NOMO-1 treated with dmso at 0.1 percent for 144 hours (cell line): ENCODE data around the gene ENTPD6.
A peak's percentile ranks its signal among the peaks of the same experiment; 100 is the strongest.
"Not testable (repeated sequence)": the region's sequence is repeated elsewhere in the genome, so short reads cannot be mapped to it uniquely, and the experiment has no call there.

Source experiments
- DNase-seq: peaks from one replicate; lab custom pipeline; 2025; ENCODE audit not compliant: unreplicated experiment; lab: John Stamatoyannopoulos, UW

The ENTPD6 gene

DNA sequence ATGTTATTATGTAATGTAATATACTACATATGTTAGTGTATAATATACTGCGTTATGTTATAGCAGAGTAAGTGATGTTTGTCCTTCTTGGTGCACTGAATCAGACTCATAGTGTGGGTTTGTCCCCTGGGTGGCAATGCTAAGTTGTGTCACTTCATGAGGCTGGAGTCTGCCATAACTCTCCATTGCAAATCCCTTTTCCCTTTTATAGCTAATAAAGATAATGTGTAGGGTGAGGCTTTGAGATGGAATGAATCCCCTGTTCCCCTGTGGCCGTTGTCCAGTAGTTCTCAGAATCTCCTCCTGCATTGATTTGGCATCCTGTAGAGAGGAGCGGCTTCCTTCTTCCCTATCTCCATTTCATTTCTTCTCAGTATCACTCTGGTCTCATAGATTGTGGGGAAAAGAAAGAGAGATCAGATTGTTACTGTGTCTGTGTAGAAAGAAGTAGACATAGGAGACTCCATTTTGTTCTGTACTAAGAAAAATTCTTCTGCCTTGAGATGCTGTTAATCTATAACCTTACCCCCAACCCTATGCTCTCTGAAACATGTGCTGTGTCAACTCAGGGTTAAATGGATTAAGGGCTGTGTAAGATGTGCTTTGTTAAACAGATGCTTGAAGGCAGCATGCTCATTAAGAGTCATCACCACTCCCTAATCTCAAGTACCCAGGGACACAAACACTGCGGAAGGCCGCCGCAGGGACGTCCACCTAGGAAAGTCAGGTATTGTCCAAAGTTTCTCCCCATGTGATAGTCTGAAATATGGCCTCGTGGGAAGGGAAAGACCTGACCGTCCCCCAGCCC, 45.5 kb downstream of the ENTPD6 start:
- DNase-seq = not testable (repeated sequence)

DNA sequence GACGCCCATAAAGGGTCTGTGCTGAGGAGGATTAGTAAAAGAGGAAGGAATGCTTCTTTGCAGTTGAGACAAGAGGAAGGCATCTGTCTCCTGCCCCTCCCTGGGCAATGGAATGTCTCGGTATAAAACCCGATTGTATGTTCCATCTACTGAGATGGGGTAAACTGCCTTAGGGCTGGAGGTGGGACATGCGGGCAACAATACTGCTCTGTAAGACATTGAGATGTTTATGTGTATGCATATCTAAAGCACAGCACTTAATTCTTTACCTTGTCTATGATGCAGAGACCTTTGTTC, 46.1 kb downstream of the ENTPD6 start:
- not testable (repeated sequence) for DNase-seq

DNA sequence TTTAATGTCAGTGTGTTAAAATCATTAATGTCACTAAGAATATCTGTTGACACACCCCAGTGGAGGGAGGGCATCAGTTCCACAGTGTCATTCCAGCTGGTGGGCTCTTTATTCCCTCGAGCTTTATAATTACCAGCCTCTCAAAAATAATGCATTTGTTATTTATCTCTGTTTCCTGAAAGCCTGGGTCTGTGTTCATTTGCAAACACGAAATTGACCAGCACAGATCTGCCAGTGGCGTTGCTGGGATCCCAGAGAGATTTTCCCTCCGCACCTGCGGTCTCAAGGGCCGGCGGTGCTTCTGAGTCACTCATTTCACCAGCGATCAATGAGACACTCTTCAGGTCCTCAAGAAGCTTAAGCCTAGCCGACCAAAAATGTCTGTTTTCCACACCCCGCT, 46.7 kb downstream of the ENTPD6 start:
- no peak for DNase-seq

DNA sequence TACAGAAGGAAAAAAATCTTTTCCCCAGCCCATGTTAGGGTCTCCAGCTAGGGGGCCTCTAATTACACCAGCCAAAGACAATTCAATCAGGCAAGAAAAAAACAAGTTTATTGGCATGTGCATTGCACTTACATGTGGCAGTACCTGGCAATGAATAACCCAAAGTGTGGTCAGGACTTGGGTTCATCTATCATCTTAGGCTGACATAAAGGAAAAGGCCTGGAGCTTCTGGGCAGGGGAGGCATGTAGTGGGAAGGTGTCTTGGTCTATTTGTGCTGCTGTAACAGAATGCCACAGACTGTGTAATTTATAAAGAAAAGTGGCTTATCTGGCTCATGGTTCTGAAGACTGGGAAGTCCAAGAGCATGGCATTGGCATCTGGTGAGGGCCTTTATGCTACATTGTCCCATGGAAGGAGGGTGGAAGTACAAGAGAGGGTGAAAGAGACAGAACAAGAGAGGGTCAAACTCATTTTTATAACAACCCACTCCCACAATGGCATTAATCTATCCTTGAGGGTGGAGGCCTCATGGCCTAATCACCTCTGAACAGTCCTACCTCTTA, 48.0 kb downstream of the ENTPD6 start:
- DNase-seq = no peak

DNA sequence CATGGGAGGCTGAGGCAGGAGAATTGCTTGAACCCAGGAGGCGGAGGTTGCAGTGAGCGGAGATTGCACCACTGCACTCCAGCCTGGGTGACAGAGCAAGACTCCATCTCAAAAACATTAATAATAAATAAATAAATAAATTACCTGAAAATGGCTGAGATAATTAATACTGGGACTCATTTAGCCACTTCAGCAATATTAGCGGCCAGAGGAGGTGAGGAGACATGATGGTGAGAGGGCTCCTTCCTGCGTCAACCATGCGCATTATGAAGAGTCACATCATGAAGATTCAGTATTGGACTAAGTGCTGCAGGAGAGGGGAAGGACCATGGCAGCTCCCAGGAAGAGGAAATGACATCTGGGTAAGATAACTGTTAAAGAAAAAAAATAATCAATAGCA, 49.5 kb downstream of the ENTPD6 start:
- no peak for DNase-seq

DNA sequence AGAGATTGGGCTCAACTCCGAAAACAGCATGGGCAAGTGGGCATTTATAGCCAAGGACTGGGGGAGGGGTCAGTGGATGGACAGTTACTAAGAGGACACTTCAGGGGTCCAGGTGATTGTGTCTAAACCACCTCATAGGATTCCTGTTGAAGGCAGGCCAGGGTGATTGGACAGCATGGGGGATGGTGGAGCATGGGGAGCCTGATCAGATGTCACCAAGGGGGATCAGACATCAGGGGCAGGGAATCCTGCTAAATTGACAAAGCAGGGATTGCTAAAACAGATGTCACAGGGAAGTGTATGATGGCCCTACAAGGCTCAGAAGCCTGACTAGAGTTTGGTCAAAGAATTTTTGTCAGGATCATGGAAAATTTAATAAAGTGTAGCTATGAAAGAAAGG, 49.9 kb downstream of the ENTPD6 start:
- DNase-seq = no peak

DNA sequence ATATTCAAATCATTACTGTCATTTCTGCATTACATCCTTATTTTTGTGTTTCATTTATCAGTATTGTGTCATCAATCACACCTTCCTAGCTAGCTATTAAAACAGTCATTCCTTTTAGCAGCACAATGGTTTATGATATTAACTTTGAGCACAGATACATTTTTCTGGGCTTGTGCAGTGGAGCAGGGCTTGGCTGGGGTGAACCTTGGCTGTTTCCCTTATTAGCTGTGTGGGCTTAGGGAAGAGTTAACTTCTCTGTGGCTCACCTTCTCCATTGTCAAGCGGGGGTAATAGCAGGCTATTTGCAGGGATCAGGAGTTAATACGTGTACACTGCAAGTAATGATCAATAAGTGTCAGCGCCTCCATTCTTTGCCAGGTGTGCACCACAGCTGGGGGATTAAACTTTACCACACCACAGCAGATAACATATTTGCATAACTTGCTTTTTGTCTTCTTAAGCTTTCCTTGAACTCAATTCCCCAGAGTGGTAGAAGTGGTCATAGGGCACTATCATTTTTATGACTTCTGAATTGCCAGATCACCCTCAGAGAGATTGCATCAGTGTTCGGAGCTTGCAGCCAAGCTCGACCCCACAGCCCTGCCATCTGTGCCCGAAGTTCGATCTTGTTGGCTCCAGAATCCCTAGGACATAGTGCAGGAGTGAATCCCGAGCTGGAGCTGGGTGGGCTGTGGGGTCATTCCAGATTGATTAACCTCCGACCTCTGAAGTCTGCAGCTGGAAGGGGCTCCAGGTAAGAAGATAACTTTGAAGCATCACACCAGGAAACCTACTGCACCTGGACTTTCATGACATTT, 50.9 kb downstream of the ENTPD6 start:
- DNase-seq = no peak

DNA sequence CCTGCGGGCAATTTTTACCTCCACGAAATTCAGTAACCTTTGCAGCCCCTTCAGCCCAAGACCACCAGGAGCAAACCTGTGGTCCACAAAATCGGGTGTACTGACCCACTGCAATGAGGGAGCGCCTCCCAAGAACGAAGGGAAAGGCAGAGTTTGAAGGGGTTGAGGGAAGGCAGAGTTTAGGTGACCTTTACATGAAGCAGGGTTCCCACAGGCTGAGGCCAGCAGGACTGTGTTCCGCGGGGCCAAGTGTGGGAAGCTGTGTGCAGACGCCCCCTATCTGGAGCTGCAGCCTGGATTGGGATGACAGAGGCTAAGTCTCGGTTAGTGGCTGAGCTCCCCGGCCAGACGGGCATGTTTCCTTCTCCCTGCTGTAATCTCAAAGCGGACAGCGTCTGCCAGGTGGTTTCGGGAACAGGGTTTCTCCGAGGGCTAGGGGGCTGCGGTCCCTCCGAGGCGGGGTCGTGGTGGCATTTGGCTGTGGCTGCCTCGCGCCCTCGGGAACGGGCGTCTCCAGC, 51.5 kb downstream of the ENTPD6 start:
- no peak for DNase-seq

DNA sequence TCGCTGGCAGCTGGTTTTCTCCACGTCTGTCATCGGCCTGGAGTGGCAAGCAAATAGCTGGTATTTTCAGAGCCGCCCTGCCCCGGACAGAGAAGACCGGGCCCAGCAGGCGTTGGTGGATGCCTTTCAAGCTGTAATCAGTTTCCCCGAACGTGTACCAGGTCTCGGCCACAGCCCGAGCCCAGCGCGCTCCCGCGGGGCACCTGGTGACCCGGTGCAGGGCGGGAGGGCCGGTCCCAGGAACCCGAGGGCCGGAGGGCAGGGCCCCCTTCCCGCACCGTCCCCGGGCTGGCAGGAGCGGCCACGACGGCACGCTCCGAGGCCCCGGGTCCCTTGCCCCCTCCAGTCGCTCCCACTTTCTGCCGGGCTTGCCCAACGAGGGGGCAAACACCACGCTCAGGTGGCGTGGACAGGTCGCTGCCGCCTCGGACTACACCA, 52.0 kb downstream of the ENTPD6 start:
- no peak for DNase-seq

DNA sequence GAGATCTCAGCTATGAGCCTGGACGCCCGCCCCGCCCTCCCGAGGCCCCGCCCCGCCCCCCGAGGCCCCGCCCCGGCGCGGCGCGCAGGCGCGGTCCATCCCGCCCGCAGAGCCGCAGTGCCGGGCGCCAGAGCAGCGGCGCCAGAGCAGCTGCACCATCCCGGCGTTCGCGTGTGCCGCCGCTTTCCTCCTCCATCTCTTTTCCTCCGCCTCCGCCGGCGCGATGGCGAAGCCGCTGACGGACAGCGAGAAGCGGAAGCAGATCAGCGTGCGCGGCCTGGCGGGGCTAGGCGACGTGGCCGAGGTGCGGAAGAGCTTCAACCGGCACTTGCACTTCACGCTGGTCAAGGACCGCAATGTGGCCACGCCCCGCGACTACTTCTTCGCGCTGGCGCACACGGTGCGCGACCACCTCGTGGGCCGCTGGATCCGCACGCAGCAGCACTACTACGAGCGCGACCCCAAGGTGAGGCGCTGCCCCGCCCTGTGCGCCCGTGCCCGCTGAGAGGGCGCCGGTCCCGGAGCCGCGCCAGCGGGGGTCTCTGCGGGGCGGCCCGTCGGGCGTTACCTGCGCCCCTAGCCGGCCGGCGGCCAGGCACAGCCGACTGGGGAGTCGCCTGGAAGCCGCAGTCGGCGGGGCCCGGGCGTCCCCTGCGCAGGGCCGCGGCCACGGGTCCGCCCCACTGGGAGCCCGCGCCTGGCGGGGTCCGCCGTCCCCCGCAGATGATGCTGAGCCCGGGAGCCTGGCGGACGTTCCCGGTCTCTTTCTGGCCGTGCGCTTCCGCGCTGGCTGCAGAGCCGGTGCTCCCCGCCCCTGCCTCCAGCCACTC, 52.7 kb downstream of the ENTPD6 start, which contains the start of gene PYGB:
Gene PYGB (plus strand): TSS at position 130 of the 830 bp plus-strand sequence. CDS start 94 bp downstream, at position 224.
- DNase-seq = peak; percentile 83

DNA sequence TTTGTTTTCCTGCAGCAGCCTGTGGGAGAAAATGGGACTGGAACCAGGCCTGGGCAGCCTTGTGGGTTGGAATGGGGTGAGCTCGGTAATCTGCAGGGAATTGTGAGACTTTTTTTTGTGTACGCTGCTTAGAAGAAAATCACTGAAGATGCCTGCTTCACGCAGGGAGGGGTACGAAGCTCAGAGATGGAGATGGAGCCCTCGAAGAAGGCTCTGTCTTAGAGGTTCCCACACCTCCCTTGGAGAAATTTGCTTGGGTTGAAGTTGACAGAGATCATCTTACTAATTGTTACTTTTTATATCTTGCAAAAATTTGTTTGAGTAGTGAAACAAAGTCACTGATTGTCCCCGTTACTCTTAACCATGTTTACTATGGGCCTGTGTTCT, 53.3 kb downstream of the ENTPD6 start:
- DNase-seq = no peak

DNA sequence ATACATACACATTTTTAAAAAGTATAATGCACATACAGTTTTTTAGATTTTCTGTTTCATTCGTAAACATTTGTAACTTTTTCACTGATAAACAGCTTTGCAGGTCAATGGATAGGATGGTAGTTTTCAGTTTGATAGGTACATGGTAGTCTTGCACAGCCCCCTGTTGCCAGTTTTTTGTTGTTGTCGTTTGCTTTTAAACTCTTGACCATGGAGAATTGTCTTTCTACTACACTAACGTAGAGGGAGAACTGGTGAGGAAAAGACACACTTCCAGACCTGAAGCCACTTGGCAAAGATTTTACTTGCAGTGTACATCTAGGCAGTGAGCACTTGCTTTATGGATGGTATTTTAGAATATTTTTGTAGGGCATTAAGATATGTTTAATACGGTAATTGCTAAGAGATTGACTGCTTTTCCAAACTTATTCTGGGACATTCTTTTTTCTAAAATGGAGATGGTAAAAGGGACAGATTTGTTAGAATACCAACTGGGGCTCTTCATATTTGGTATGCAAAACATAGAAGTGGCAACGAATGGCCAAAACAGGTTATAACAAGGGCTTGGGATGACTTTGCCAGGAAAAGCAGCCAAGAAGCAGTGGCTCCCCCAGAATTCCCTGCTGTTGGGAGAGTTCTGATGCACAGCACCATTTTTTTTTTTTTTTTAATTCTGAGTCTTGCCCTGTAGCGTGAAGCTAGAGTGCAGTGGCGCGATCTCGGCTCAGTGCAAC, 53.9 kb downstream of the ENTPD6 start:
- no peak for DNase-seq

DNA sequence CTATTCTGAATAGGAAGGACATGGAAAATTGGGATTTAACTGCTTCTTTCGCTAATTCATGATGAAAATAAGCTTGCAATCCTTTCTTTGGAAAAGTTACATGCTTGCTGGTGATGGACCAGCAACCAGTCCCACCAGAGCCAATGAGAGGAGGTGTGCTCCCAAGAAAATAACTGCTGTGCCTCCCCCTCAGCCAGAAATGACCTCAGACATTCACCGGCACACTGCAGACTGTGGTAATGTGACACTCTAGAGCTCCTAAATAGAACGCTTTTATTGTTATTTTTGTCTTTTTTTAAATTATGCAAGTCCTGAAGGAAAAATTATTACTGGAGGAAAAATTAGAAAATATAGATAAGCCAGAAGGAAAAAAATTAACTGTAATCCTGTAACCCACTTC, 55.0 kb downstream of the ENTPD6 start:
- DNase-seq = no peak

DNA sequence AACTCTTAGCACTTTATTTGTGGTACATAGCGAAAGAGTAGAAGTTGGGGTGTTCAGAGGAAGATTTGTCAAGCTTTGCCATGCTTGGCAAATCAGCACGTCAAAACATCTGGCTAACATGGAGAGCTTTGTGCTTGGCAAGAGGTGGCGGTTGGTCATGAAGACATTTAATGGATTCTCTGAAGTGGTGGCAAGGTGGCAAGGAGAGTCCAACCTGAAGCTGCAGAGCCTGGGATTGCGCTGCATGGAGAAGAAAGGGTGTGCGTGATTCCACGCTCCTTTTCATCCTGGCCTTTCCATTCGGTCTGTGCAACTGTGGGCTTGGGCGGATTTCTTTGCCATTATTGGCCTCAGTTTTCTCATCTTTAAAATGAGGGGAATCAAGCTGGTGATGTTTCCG, 55.5 kb downstream of the ENTPD6 start:
- no peak for DNase-seq

DNA sequence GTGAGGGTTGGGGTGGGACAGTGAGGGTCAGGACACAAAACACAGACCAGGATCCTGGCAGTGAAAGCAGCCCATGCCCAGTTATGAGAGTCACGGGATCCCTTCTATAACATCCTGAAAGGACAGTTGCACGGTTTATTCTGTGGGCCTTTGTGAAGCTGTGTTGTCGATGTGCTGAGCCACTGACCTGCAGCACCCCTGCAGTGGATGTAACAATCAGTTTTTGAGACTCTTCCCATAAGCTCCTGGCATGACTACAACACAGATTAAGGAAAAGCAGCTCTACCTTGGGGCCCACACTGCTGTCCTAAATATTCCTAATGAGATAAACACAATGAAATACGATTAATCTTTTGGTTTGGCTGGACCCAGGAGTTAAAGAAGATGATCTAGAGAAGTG, 56.0 kb downstream of the ENTPD6 start:
- DNase-seq = no peak

DNA sequence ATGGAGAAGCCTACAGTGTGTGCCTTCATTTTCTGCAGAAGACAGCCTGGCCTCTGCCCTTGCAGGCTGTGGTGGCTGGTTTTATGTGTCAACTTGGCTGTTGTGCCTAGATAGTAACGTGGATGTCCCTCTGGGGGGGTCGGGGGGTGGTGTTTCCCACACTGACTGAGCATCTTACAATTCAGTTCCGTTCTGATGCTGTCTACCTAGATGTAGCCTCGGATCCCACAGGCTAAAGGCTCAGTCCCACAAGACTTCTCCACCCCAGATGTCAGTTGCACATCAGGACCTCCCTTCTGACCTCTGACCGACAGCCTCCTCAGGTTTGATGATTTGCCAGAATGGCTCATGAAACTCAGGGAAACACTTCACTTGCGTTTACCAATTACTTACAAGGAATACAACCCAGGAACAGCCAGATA, 56.7 kb downstream of the ENTPD6 start:
- DNase-seq = no peak

DNA sequence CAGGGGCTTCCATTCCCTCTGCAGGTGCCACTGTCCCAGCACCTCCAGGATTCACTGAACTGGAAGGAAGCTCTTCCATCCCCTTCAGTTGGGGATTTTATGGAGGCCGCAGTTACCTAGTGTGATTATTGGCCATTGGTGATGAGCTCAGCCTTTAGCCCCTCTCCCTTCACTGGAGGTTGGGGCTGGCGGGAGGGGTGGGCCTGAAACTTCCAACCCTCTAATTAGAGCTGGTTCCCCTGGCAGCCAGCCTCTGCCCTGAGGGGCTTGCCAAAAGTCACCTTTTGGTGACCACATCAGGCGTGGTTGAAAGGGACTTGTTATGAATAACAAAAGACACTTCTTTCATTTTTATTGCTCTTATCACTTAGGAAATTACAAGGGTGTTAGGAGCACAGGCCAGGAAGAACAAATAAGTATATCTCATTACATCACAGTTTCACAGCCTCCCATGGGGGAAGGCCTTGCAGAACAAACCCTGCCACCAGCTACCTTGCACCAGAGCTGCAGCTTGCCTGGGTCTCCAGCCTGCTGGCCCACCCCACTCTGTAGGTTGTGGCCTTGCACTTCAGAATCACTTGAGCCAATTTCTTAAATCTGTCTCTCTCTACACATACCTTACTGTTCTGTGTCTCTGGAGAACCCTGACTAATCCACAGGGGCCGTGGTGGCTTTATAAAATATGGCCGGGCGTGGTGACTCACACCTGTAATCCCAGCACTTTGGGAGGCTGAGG, 57.3 kb downstream of the ENTPD6 start:
- no peak for DNase-seq

DNA sequence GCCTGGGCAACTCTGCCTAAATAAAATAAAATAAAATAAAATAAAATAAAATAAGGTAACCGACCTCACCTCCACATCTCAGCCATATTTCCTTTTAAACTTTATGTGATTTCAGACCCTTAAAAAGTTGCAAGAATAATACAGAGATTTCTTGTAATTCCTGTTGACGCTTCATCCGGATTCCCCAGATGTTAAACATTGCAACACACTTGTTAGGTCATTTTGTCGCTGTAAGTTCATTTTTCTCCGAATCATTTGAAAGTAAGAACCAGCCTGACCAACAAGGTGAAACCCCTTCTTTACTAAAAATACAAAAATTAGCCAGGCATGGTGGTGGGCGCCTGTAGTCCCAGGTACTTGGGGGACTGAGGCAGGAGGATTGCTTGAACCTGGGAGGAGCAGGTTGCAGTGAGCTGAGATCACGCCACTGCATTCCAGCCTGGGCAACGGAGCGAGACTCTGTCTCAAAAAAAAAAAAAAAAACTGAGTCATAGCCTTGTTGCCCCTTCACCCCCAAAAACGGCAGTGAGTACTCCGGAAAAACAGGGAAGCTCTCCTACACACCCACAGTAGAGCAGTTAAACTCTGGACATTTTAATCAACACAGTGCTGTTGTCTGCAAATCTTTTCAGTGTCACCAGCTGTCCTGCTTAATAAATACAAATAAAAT, 58.2 kb downstream of the ENTPD6 start:
- DNase-seq = no peak

DNA sequence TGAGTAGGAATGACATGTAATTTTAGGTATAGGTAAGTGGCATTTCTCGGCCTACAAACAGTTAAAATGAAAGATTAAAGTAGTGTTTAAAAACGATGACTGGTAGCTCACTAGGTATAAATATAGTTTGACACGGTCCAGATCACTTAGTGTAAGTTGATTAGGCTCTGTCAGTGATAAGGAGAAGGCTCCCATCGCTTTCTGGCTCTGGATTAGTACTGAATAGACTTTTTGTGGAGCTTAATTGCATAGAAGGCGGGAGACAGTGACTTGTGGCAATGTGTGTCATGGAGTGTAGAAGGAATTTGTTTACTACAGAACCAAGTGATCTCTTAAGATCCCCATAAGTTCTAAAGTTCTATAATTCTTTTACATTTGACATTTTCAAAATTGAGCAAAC, 59.1 kb downstream of the ENTPD6 start:
- DNase-seq = no peak
